ENCODE results near the gene SMYD3. TPM values are rescaled to one million over a fixed set of nuclear protein-coding genes. Genes with fewer than 3 reads are reported as not detected.

SMYD3 gene
- total RNA-seq, 1 experiment from 2014 or later, result 25.5 TPM

DNA sequence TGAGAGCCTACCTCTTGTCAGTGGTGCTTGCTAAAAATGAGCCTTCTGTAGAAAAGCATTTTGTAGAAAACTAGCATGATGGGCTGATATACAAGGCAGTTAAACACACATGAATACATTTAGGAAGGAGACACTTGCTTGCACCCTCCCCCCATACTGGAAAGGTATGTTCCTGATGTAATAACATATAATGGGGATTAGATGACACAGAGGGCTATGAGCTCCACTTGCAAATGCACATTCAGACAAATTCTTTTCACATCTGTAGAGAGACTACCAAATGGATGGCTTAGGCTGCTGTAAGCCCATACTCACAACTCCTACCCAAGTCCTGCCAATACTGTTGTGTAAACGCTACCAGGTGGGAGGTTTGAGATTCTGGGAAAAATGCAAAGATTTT is 634.0 kb downstream of the SMYD3 start:
- H3K4me3 Mint-ChIP-seq, result no peak overlapping the region
- Histone ChIP-seq H3K9ac (ENCODE audit: extremely low read depth, insufficient read length, low read length) (no peak overlapping the region), H3K79me2 (ENCODE audit: insufficient read depth, low read length) (no peaks in the 10 kb centered on the region), H3K23me2 (ENCODE audit: insufficient read length, low read depth, low read length, poor library complexity, severe bottlenecking) (no peaks in the 10 kb centered on the region), H2BK15ac (ENCODE audit: low read depth, low read length) (no peak overlapping the region), H2AFZ (ENCODE audit: low read length) (no peak overlapping the region), H2BK120ac (ENCODE audit: low read depth, low read length, poor library complexity, severe bottlenecking) (no peak overlapping the region), H3K9me3 (ENCODE audit: control insufficient read depth, low read depth, low read length) (no peaks in the 10 kb centered on the region), H3K4me2 (ENCODE audit: insufficient read depth, insufficient read length, low read length) (no peak overlapping the region), H3T11ph (ENCODE audit: low read length) (no peak overlapping the region), H3K18ac (ENCODE audit: insufficient read length, low read depth, low read length) (no peak overlapping the region), H3K27me3 (ENCODE audit: insufficient read depth, low read length) (no peaks in the 10 kb centered on the region), H3K4ac (ENCODE audit: low read depth, low read length) (no peak overlapping the region), H3K14ac (ENCODE audit: insufficient read depth, low read length) (no peak overlapping the region), H3K23ac (ENCODE audit: insufficient read length, low read depth, low read length) (no peak overlapping the region), H2BK5ac (ENCODE audit: insufficient read length, low read length) (no peak overlapping the region), H3K79me1 (ENCODE audit: insufficient read depth, low read depth, low read length, poor library complexity, severe bottlenecking) (no peaks in the 10 kb centered on the region), H4K5ac (ENCODE audit: insufficient read length, low read depth, low read length) (no peak overlapping the region), H3K56ac (ENCODE audit: insufficient read length, low read depth, low read length) (no peak overlapping the region), H4K8ac (replicated peaks; ENCODE audit: insufficient read length, low read depth, low read length) (no peak overlapping the region), H4K20me1 (ENCODE audit: control insufficient read depth, insufficient read depth, insufficient read length) (no peaks in the 10 kb centered on the region), H3K4me1 (ENCODE audit: insufficient read depth, low read length) (no peaks in the 10 kb centered on the region), H4K91ac (ENCODE audit: insufficient read length, low read depth, low read length) (no peak overlapping the region), H2AK5ac (ENCODE audit: insufficient read length, low read length) (no peak overlapping the region), H2BK20ac (ENCODE audit: low read depth, low read length, poor library complexity, severe bottlenecking) (no peak overlapping the region), H2BK12ac (ENCODE audit: insufficient read length, low read depth, low read length) (no peak overlapping the region), H3K27ac (ENCODE audit: insufficient read length, low read depth, low read length) (no peak overlapping the region)
- H3K9me3 Mint-ChIP-seq, result no peaks in the 10 kb centered on the region
- DNase-seq, result no peak
- no peaks in the 10 kb centered on the region; a peak in 1 of 7 replicates for H3K36me3 Mint-ChIP-seq (ENCODE audit: insufficient read depth in 1 of 3, low read depth in 3 of 3)
- H3K4me1 Mint-ChIP-seq, result no peaks in the 10 kb centered on the region
- no peak overlapping the region for H3K27ac Mint-ChIP-seq
- WGBS (ENCODE audit: extremely low coverage, insufficient read length, low lambda C conversion rate), result no CpG with 5 or more reads among the region's 1 CpG
- no peaks in the 10 kb centered on the region; the same call in 1 of the 2 replicates for H3K27me3 Mint-ChIP-seq (ENCODE audit: low read depth)
- TF ChIP-seq, protein P1, sequence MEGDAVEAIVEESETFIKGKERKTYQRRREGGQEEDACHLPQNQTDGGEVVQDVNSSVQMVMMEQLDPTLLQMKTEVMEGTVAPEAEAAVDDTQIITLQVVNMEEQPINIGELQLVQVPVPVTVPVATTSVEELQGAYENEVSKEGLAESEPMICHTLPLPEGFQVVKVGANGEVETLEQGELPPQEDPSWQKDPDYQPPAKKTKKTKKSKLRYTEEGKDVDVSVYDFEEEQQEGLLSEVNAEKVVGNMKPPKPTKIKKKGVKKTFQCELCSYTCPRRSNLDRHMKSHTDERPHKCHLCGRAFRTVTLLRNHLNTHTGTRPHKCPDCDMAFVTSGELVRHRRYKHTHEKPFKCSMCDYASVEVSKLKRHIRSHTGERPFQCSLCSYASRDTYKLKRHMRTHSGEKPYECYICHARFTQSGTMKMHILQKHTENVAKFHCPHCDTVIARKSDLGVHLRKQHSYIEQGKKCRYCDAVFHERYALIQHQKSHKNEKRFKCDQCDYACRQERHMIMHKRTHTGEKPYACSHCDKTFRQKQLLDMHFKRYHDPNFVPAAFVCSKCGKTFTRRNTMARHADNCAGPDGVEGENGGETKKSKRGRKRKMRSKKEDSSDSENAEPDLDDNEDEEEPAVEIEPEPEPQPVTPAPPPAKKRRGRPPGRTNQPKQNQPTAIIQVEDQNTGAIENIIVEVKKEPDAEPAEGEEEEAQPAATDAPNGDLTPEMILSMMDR (conservative IDR thresholded peaks at IDR 0.05), result no peak

Data from H9 (cell line).